Parathyroid adenoma (tissue), 2 donors: ENCODE measurements around the gene PHLDB1.

Experiments
- H2AFZ ChIP-seq: fragments of 300-600 bp; sonication (generic); one replicate; pipeline ENCODE4 v1.7.0; 2017; ENCODE audit warnings: antibody characterized with exemption, mild to moderate bottlenecking
- H3K27ac ChIP-seq: fragments of 300-600 bp; sonication (generic); one replicate; pipeline ENCODE4 v1.7.0; 2017
- H3K27me3 ChIP-seq: fragments of 300-600 bp; sonication (generic); one replicate; pipeline ENCODE4 v1.7.0; 2017; ENCODE audit warnings: low read length; ENCODE audit not compliant: control insufficient read depth, insufficient read depth
- H3K36me3 ChIP-seq: fragments of 300-600 bp; sonication (generic); one replicate; pipeline ENCODE4 v1.7.0; 2017; ENCODE audit warnings: low read length; ENCODE audit not compliant: control insufficient read depth, insufficient read depth
- H3K4me1 ChIP-seq: fragments of 300-600 bp; sonication (generic); one replicate; pipeline ENCODE4 v1.7.0; 2017; ENCODE audit warnings: control low read depth
- H3K4me2 ChIP-seq: fragments of 300-600 bp; sonication (generic); one replicate; pipeline ENCODE4 v1.7.0; 2017; ENCODE audit warnings: low read length
- H3K4me3 ChIP-seq: fragments of 300-600 bp; sonication (generic); one replicate; pipeline ENCODE4 v1.7.0; 2017; ENCODE audit warnings: low read depth, low read length
- H3K79me2 ChIP-seq: fragments of 300-600 bp; sonication (generic); one replicate; pipeline ENCODE4 v1.7.0; 2017; ENCODE audit warnings: control low read depth
- H3K9ac ChIP-seq: fragments of 300-600 bp; sonication (generic); one replicate; pipeline ENCODE4 v1.7.0; 2017; ENCODE audit warnings: mild to moderate bottlenecking
- H3K9me3 ChIP-seq: fragments of 300-600 bp; sonication (generic); one replicate; pipeline ENCODE4 v1.7.0; 2017; ENCODE audit warnings: low read length; ENCODE audit not compliant: control insufficient read depth
- CTCF ChIP-seq: fragments of 300-600 bp; sonication (generic); IDR thresholded peaks from one replicate; pipeline ENCODE4 v1.7.0; 2017; ENCODE audit warnings: antibody characterized with exemption, mild to moderate bottlenecking
- donor health status: primary hyperparathyroidism.

The PHLDB1 gene

GRCh38 chr11:118628861-118629549 is 21.6 kb downstream of the PHLDB1 start:
- Histone ChIP-seq H3K9ac (no peak overlapping the region), H3K4me1 (peaks cover 6% of the 10 kb centered on the region), H3K79me2 (no peaks in the 10 kb centered on the region), H3K27ac (no peak overlapping the region), H3K9me3 (no peaks in the 10 kb centered on the region), H3K36me3 (no peaks in the 10 kb centered on the region), H2AFZ (no peak overlapping the region), H3K27me3 (no peaks in the 10 kb centered on the region), H3K4me3 (no peak overlapping the region), H3K4me2 (no peak overlapping the region)
- TF ChIP-seq CTCF: no peak

GRCh38 chr11:118629761-118630661 is 22.6 kb downstream of the PHLDB1 start:
- no peak overlapping the region for H2AFZ ChIP-seq
- no peaks in the 10 kb centered on the region for H3K36me3 ChIP-seq
- TF ChIP-seq CTCF: no peak
- H3K79me2 ChIP-seq: no peaks in the 10 kb centered on the region
- no peak overlapping the region for H3K4me3 ChIP-seq
- no peaks in the 10 kb centered on the region for H3K27me3 ChIP-seq
- H3K9me3 ChIP-seq: no peaks in the 10 kb centered on the region
- H3K4me2 ChIP-seq: no peak overlapping the region
- peaks cover 10% of the 10 kb centered on the region for H3K4me1 ChIP-seq
- no peak overlapping the region for H3K27ac ChIP-seq
- no peak overlapping the region for H3K9ac ChIP-seq

- H3K36me3 ChIP-seq: no peaks in the 10 kb centered on the region
- H3K27me3 ChIP-seq: no peaks in the 10 kb centered on the region
- TF ChIP-seq CTCF: no peak
- no peak overlapping the region for H3K4me2 ChIP-seq
- peaks cover 10% of the 10 kb centered on the region for H3K4me1 ChIP-seq
- no peaks in the 10 kb centered on the region for H3K79me2 ChIP-seq
- H3K9ac ChIP-seq: no peak overlapping the region
- no peak overlapping the region for H2AFZ ChIP-seq
- H3K9me3 ChIP-seq: no peaks in the 10 kb centered on the region
- H3K4me3 ChIP-seq: no peak overlapping the region
- H3K27ac ChIP-seq: no peak overlapping the region
Measured at GRCh38 chr11:118631142-118631909, 23.9 kb downstream of the PHLDB1 start.

GRCh38 chr11:118632577-118633318 is 25.3 kb downstream of the PHLDB1 start:
- Histone ChIP-seq H3K79me2 (no peaks in the 10 kb centered on the region), H3K4me3 (no peak overlapping the region), H3K27me3 (no peaks in the 10 kb centered on the region), H3K9ac (no peak overlapping the region), H3K36me3 (no peaks in the 10 kb centered on the region), H3K4me2 (no peak overlapping the region), H3K27ac (no peak overlapping the region), H3K4me1 (peaks cover 10% of the 10 kb centered on the region), H2AFZ (no peak overlapping the region), H3K9me3 (no peaks in the 10 kb centered on the region)
- TF ChIP-seq CTCF: no peak
